ENCODE data around the gene CDK7. TPM values are rescaled to one million over a fixed set of nuclear protein-coding genes. Genes with fewer than 3 reads are reported as not detected.

CDK7 gene
- polyA plus RNA-seq, 2 donors: 37.4 to 52.5 TPM

Other genes starting within 250 kb of the CDK7 start
- gene SLC30A5, start 140.9 kb upstream of the CDK7 start, polyA plus RNA-seq: 10 to 100 TPM; 18.2 to 20.2 TPM
- 10 to 100 TPM; 28.1 to 59.1 TPM for gene CCNB1, start 67.7 kb upstream of the CDK7 start, polyA plus RNA-seq
- gene CENPH, start 45.3 kb upstream of the CDK7 start, polyA plus RNA-seq: 1 to 10 TPM; 7.2 to 8.4 TPM
- 1 to 10 TPM; 2.7 to 4.5 TPM for gene CCDC125, start 97.9 kb downstream of the CDK7 start, polyA plus RNA-seq
- gene AK6, start 134.6 kb downstream of the CDK7 start, polyA plus RNA-seq: 10 to 100 TPM; 27.8 to 43.2 TPM
- 10 to 100 TPM; 44.3 to 44.6 TPM for gene TAF9, start 134.6 kb downstream of the CDK7 start, polyA plus RNA-seq
- gene RAD17, start 134.9 kb downstream of the CDK7 start, polyA plus RNA-seq: 1 to 10 TPM; 6.2 to 7.5 TPM
- gene MARVELD2, start 180.2 kb downstream of the CDK7 start, polyA plus RNA-seq: 1 to 10 TPM; 4.7 to 5.0 TPM

Measured in esophagus (tissue), 2 donors.